ENCODE measurements around the gene PGS1. TPM values are rescaled to one million over a fixed set of nuclear protein-coding genes. Genes with fewer than 3 reads are reported as not detected.

PGS1 gene
- total RNA-seq, 2 experiments from 2014 or later, result 70.2 to 73.2 TPM

- peaks cover 5% of the 10 kb centered on the region for H3K36me3 Mint-ChIP-seq
- no peak overlapping the region for H3K4me3 Mint-ChIP-seq
- H3K27ac Mint-ChIP-seq, result no peak overlapping the region
- H3K4me1 Mint-ChIP-seq, result peaks cover 64% of the 10 kb centered on the region
- H3K9me3 Mint-ChIP-seq, result no peaks in the 10 kb centered on the region
- DNase-seq, result no peak
- POLR2A ChIA-PET, result interaction anchor here (0.6 kb wide), 1 partner anchor 1616 kb away, joined by 3 read pairs; the partner anchor contains the start of gene MFSD11
- ATAC-seq (ENCODE audit: low read depth), result no peak
- no peaks in the 10 kb centered on the region for H3K27me3 Mint-ChIP-seq
These were observed 24.6 kb upstream of the PGS1 start for GRCh38 chr17:78353834-78354233.

DNA sequence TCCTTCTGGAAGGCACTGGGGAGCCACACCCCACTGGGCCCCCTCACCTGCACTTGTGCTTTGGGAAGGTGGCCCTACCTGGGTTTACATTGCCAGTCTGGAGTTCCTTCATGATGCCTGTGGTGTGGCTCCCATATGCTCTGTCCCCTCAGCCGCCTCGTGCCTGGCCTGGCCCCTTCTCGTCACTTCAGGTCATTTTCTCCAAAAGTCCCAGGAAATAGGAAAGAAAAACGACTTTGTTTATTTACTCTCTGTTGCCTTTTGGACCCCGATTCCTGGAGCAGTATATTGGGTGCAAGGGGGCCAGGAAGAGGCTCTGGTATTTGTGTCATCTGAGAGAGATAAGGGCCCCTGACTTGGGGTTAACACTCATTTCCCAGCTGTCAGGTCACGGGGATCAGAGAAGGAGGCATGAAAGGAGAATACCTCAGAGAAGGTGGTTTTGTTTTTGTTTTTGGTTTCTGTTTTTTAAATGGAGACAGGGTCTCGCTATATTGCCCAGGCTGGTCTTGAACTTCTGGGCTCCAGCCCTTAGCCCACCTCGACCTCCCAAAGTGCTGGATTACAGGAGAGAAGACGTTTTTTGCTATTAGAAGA lies 23.3 kb upstream of the PGS1 start:
- Mint-ChIP-seq H3K27me3 (no peaks in the 10 kb centered on the region), H3K4me1 (peaks cover 58% of the 10 kb centered on the region), H3K36me3 (peaks cover 5% of the 10 kb centered on the region), H3K9me3 (no peaks in the 10 kb centered on the region), H3K4me3 (peak overlapping the region; percentile 65), H3K27ac (peak overlapping the region; percentile 87)
- no peak for ATAC-seq (ENCODE audit: low read depth)
- POLR2A ChIA-PET, result interaction anchor here (0.6 to 1.1 kb wide), 2 partner anchors 62 to 168 kb away, joined by 4 to 5 read pairs; no protein-coding TSS in a partner anchor
- DNase-seq, result no peak

DNA sequence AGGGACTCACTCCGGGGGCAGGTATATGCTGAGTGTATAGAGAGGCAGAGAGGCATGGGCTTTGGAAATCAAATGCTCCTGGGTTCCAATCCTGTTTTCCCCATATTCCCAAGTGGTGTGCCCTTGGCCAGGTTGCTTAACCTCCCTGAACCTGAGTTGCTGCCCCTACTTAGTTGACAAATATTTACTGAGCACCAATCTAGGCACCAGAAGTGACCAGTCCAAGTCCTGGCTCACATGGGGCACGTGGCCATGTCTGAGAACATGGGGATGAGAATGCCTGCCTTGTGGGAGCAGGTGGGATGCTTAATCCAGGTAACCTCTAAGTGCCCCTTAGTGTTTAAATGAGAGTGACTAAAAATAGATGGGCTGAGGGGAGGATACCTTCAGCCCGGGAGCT lies 22.7 kb upstream of the PGS1 start:
- DNase-seq (no peak), ATAC-seq (ENCODE audit: low read depth) (no peak)
- H3K9me3 Mint-ChIP-seq, result no peaks in the 10 kb centered on the region
- H3K27me3 Mint-ChIP-seq, result no peaks in the 10 kb centered on the region
- H3K27ac Mint-ChIP-seq, result peak overlapping the region; percentile 87
- peaks cover 5% of the 10 kb centered on the region for H3K36me3 Mint-ChIP-seq
- peak overlapping the region; percentile 65 for H3K4me3 Mint-ChIP-seq
- H3K4me1 Mint-ChIP-seq, result peaks cover 54% of the 10 kb centered on the region
- POLR2A ChIA-PET, result interaction anchor here (1.1 kb wide), 3 partner anchors 12 to 66 kb away, joined by 3 to 5 read pairs (median 4); no protein-coding TSS in a partner anchor

- peak overlapping the region; percentile 65 for H3K4me3 Mint-ChIP-seq
- peaks cover 59% of the 10 kb centered on the region for H3K4me1 Mint-ChIP-seq
- POLR2A ChIA-PET, result interaction anchor here (0.6 to 1.1 kb wide), 10 partner anchors 10 to 66 kb away, joined by 3 to 5 read pairs (median 3); partner anchors contain the start of gene PGS1
- peak; percentile 73 for DNase-seq
- no peaks in the 10 kb centered on the region for H3K27me3 Mint-ChIP-seq
- no peaks in the 10 kb centered on the region for H3K9me3 Mint-ChIP-seq
- H3K36me3 Mint-ChIP-seq, result peaks cover 5% of the 10 kb centered on the region
- ATAC-seq (ENCODE audit: low read depth), result peak; percentile 71
- H3K27ac Mint-ChIP-seq, result peak overlapping the region; percentile 87
These were observed 22.2 kb upstream of the PGS1 start for GRCh38 chr17:78356101-78356713.

- POLR2A ChIA-PET, result no interaction called here
- Mint-ChIP-seq H3K4me3 (peak overlapping the region; percentile 71), H3K9me3 (no peaks in the 10 kb centered on the region), H3K27ac (peak overlapping the region; percentile 78), H3K27me3 (no peaks in the 10 kb centered on the region), H3K36me3 (peaks cover 5% of the 10 kb centered on the region), H3K4me1 (peaks cover 58% of the 10 kb centered on the region)
- no peak for DNase-seq
- ATAC-seq (ENCODE audit: low read depth), result no peak
These were observed 21.3 kb upstream of the PGS1 start for GRCh38 chr17:78357177-78357586.

- H3K27me3 Mint-ChIP-seq, result peaks cover 6% of the 10 kb centered on the region
- POLR2A ChIA-PET, result interaction anchor here (0.6 to 3.7 kb wide), 6 partner anchors 14 to 431 kb away, joined by 3 to 18 read pairs (median 4); partner anchors contain the start of gene PGS1
These were observed 20.5 kb upstream of the PGS1 start for GRCh38 chr17:78357672-78358537.

DNA sequence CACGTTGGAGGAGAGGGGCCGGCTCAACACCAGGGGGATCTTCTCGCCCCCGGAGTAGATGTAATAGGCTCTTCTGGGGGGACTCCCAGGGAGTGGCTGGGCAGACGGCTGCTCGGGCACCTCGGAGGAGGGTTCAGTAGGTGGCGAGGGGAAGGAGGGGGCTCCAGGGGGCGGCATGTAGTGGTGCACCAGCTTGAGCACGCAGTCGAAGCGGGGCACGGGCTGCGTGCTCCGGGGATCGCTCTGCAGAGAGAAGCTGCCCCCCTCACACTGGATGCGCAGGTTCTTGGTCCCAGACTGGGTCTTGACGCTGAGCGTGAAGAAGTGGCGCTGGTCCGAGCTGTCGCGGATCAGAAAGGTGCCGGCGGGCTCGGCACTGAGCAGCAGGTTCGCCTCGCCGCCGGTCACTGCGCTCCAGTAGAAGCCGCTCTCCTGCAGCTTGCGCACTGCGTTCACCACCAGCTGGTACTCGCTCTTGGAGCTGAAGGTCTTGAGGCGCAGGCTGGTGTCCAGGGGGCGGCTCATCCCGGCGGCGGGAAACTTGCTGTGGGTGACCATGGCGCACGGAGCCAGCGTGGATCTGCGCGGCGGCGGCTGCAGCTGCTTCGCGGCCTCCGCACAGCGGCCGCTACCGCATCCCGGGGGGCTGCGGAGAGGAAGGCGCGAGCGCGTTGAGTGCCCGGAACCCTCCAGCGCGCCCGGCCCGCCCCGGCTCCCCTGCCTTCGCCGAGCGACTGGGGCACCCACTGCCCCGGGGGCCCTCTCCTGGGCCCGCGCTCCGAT lies 19.7 kb upstream of the PGS1 start:
- peak; percentile 46 for DNase-seq

More at GRCh38 chr17:78357672-78358537, 20.5 kb upstream of the PGS1 start:
- H3K36me3 Mint-ChIP-seq, result peaks cover 5% of the 10 kb centered on the region
- H3K4me3 Mint-ChIP-seq, result peak overlapping the region; percentile 71
- H3K9me3 Mint-ChIP-seq, result no peaks in the 10 kb centered on the region
- H3K4me1 Mint-ChIP-seq, result peaks cover 54% of the 10 kb centered on the region
- no peak for DNase-seq
- ATAC-seq (ENCODE audit: low read depth), result no peak
- H3K27ac Mint-ChIP-seq, result peak overlapping the region; percentile 78

GRCh38 chr17:78359321-78359996 lies 19.0 kb upstream of the PGS1 start:
- POLR2A ChIA-PET, result interaction anchor here (0.7 to 3.7 kb wide), 7 partner anchors 12 to 108 kb away, joined by 3 to 18 read pairs (median 4); partner anchors contain the start of gene PGS1
- peak; percentile 69 for DNase-seq
- peak overlapping the region; percentile 82 for H3K4me3 Mint-ChIP-seq
- H3K4me1 Mint-ChIP-seq, result peaks cover 45% of the 10 kb centered on the region
- H3K27ac Mint-ChIP-seq, result peak overlapping the region; percentile 75
- peaks cover 18% of the 10 kb centered on the region for H3K27me3 Mint-ChIP-seq
- H3K9me3 Mint-ChIP-seq, result no peaks in the 10 kb centered on the region
- no peak for ATAC-seq (ENCODE audit: low read depth)
- H3K36me3 Mint-ChIP-seq, result peaks cover 5% of the 10 kb centered on the region

More for the DNA sequence above, 19.7 kb upstream of the PGS1 start:
- Mint-ChIP-seq H3K36me3 (peaks cover 5% of the 10 kb centered on the region), H3K27ac (no peak overlapping the region), H3K4me3 (peak overlapping the region; percentile 71), H3K4me1 (peaks cover 48% of the 10 kb centered on the region), H3K9me3 (no peaks in the 10 kb centered on the region), H3K27me3 (peaks cover 11% of the 10 kb centered on the region)
- no peak for ATAC-seq (ENCODE audit: low read depth)
- POLR2A ChIA-PET, result interaction anchor here (0.6 to 3.7 kb wide), 7 partner anchors 14 to 430 kb away, joined by 3 to 18 read pairs (median 4); partner anchors contain the start of gene PGS1

GRCh38 chr17:78359997-78360370 lies 18.5 kb upstream of the PGS1 start, which contains the start of gene SOCS3:
Gene SOCS3, minus strand, starts transcription at chr17:78360077. Its CDS starts 982 bp downstream, at chr17:78359095.
- H3K9me3 Mint-ChIP-seq, result no peaks in the 10 kb centered on the region
- DNase-seq (peak; percentile 95), ATAC-seq (ENCODE audit: low read depth) (peak; percentile 74)
- H3K4me3 Mint-ChIP-seq, result peak within 1 kb of the TSS; percentile 87
- POLR2A ChIA-PET, result interaction anchor here (0.7 to 3.7 kb wide), 7 partner anchors 13 to 108 kb away, joined by 3 to 18 read pairs (median 4); partner anchors contain the start of gene PGS1
- H3K4me1 Mint-ChIP-seq, result peaks cover 45% of the 10 kb centered on the region
- peaks cover 5% of the 10 kb centered on the region for H3K36me3 Mint-ChIP-seq
- H3K27me3 Mint-ChIP-seq, result peaks cover 22% of the 10 kb centered on the region
- peak within 1 kb of the TSS; percentile 89 for H3K27ac Mint-ChIP-seq

- Mint-ChIP-seq H3K27ac (peak overlapping the region; percentile 89), H3K4me3 (peak overlapping the region; percentile 87), H3K27me3 (peaks cover 26% of the 10 kb centered on the region), H3K36me3 (peaks cover 5% of the 10 kb centered on the region), H3K9me3 (no peaks in the 10 kb centered on the region), H3K4me1 (peaks cover 41% of the 10 kb centered on the region)
- peak; percentile 25 for ATAC-seq (ENCODE audit: low read depth)
- POLR2A ChIA-PET, result interaction anchor here (0.6 to 3.7 kb wide), 8 partner anchors 13 to 109 kb away, joined by 3 to 18 read pairs (median 6); no protein-coding TSS in a partner anchor
- DNase-seq, result peak; percentile 97
These were observed 17.9 kb upstream of the PGS1 start for GRCh38 chr17:78360371-78361224.

DNA sequence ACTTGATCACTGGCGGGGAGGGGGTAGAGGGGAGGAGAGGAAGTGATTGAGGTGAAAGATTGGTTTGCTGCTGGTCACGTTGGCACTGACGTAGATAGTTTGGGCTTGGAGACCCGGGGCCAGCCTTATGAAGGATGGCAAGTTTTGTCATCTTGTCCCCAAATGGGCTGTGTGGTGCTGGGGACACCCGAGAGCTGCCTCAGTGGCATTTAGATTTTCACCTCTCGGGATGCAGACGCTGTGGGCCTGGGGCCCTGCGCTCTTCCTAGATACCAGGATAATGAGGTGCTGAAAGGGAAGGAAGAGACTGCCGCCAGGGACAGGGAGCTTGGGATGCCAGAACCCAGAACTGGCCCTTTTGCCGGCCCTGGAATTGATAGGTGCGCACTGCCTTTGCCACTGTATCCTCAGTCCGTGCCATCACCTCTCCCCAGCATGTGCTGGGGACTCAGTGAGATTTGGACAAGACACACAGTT lies 17.2 kb upstream of the PGS1 start:
- Mint-ChIP-seq H3K36me3 (peaks cover 5% of the 10 kb centered on the region), H3K4me3 (no peak overlapping the region), H3K27ac (no peak overlapping the region), H3K4me1 (peaks cover 35% of the 10 kb centered on the region), H3K9me3 (no peaks in the 10 kb centered on the region), H3K27me3 (peaks cover 30% of the 10 kb centered on the region)
- DNase-seq (no peak), ATAC-seq (ENCODE audit: low read depth) (no peak)
- POLR2A ChIA-PET, result interaction anchor here (0.6 to 3.7 kb wide), 7 partner anchors 18 to 110 kb away, joined by 3 to 18 read pairs (median 8); no protein-coding TSS in a partner anchor

Data from activated naive CD8-positive, alpha-beta T cell treated with anti-CD3 and anti-CD28 coated beads, Interleukin-2, amount 10 ng/mL, durations not matched to agents 7 days and 5 days (primary cell).